Activated gamma-delta T cell (primary cell): ENCODE measurements around the gene RAMAC.
"Not testable (repeated sequence)": the region's sequence is repeated elsewhere in the genome, so short reads cannot be mapped to it uniquely, and the experiment has no call there.

Experiments used
- DNase-seq: peaks from one replicate; lab custom pipeline; 2025; lab: John Stamatoyannopoulos, UW

Gene RAMAC

DNA sequence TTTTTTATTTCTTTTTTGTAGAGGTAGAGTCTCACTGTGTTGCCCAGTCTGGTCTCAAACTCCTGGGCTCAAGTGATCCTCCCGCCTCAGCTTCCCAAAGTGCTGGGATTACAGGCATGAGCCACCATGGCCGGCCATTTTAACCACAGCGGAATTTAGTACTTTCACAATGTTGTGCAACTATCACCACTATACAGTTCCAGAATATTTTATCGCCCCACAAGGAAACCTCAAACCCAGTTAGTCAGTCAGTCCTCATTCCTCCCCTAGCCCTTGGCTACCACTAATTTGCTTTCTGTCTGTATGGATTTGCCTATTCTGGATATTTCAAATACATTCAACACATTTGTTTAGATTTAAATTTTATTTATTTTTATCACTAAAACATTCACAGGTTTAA, 17.9 kb upstream of the RAMAC start:
- DNase-seq, result no peak

- no peak for DNase-seq
These were observed 16.7 kb upstream of the RAMAC start for GRCh38 chr15:82969353-82969752.

GRCh38 chr15:82970078-82970686, 15.8 kb upstream of the RAMAC start:
- DNase-seq, result no peak

- DNase-seq, result no peak
These were observed 15.3 kb upstream of the RAMAC start for GRCh38 chr15:82970696-82971095.

- DNase-seq, result no peak
These were observed 14.6 kb upstream of the RAMAC start for GRCh38 chr15:82971218-82971984.

DNA sequence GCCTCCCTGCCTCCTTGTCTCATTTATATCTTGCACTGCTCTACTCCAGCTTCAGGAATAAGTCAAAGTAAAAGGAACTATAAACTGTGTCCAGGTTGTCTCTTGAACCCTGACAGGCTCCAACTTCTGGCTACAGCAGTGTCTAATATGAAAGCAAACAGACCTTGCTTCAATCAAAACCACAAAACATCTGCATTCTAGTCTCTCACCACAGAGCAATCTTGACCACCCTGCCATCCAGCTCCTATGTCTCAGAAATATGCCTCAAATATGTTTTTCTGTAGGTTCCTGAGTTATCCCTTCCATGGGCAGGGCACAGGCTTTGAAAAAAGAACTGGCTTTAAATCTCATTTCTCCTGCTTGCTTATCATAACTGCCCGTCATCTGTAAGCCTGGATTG, 13.0 kb upstream of the RAMAC start:
- no peak for DNase-seq

DNA sequence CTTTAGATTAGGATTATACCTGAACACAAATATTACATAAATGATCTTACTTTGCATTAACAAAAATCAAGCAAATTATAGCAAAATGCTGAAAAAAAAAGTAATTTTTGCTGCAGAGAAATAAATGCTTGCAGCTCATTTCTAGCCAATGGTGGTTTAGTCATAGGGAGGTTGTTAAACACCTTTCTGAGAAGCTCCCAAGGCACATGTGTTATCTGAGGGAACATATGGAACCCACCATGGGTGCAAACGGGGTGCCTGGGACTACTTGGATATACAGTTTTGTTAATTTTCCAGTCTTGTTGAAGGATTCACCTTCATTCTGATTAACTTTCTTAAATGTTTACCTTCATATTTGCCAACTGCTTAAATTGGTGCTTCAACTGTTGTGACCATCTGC, 8.9 kb upstream of the RAMAC start:
- no peak for DNase-seq

- DNase-seq, result no peak
These were observed 7.6 kb upstream of the RAMAC start for GRCh38 chr15:82978438-82978837.

DNA sequence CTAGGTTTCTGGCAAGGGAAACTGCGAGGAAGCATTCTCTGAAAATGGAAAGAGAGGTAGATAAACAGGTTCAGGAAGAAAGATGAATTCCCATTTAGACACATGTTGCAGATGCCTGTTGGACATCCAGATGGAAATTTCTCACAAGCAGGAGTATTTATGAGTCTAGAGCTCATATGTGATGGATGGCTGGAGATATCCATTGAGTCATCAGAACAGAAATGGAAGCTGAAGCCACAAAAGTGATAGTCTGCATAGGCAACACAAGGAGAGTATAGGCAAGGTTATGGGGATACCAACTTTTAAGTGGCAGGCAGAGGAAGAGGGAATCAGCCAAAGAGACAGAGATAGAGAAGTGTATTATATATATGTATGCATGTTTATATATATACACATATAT, 6.3 kb upstream of the RAMAC start:
- DNase-seq, result no peak

DNA sequence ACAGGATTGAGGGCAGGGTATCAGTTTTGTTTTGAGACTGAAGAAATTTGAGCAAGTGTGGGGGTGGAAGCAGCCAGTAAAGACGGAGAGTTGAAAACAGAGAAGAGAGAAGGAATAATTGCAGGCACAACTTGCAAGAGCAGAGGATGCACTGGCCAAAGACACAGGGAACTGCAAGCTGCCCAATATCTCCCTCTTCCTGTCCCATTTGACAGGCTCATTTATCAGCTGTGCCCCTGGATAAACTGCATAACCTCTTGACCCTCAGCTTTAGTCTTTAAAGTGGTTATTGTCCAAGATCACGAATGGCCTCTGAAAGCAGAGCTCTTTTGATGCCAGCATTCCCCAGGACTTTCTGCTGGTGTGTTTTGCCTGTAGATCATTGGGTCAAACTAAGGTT, 5.0 kb upstream of the RAMAC start:
- no peak for DNase-seq

GRCh38 chr15:82986442-82986780, 401 bp downstream of the RAMAC start:
- DNase-seq, result no peak

- no peak for DNase-seq
These were observed 6.5 kb downstream of the RAMAC start for GRCh38 chr15:82992436-82992998.

DNA sequence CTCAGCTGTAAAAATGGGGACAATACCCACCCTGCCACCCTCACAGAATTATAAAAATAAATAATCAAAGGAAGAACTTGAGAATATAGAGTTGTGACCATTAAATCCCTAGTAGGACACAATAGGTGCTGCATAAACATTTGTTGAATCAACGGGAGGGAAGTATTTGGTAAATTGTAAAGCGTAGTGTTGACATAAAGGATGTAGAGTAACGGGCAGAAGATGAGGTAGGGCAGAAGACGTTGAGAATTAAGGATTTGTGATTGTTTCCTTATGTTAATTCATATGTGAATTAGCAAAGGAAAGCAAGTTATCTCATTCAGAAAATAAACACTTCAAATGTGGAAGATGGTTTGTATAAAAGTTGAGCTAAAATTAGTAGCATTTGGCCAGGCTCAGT, 7.1 kb downstream of the RAMAC start:
- no peak for DNase-seq

- no peak for DNase-seq
These were observed 9.1 kb downstream of the RAMAC start for GRCh38 chr15:82995076-82995475.

DNA sequence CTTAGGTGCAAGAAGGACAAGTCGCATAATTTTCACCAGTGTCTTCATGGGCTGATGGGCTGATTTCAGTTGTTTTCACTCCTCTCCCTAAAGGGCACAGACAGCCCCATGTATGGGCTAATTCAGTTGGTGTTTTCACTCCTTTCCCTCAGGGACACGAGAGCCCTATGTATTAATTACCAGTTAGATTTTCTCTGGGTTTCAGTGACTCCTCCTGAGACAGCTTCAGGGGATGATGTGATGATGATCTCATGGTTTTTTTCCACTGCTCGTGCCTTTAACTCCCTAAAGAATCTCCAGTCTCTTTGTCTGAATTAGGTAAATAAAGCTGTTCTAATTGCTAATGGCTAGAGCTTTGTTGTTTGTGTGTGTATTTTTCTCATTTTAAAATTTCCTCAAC, 9.9 kb downstream of the RAMAC start:
- no peak for DNase-seq

DNA sequence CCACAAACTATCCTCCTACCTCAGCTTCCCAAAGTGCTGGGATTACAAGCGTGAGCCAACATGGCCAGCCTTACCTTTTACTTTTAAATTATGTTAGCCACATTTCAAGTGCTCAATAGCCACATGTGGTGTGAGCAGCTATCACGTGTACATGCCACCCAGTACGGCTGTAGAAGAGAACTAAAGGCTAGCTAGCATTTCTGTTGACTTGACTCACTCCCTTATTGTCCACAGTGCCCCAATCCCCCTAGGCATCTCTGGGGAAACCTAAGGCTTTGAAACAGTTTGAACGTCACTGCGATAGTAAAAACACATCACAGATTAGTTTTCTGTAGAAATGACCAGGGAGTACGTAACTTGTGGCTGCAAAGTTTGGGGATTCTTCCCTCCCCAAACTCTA, 13.4 kb downstream of the RAMAC start:
- DNase-seq, result no peak

- DNase-seq, result no peak
These were observed 14.1 kb downstream of the RAMAC start for GRCh38 chr15:82999905-83000671.

DNA sequence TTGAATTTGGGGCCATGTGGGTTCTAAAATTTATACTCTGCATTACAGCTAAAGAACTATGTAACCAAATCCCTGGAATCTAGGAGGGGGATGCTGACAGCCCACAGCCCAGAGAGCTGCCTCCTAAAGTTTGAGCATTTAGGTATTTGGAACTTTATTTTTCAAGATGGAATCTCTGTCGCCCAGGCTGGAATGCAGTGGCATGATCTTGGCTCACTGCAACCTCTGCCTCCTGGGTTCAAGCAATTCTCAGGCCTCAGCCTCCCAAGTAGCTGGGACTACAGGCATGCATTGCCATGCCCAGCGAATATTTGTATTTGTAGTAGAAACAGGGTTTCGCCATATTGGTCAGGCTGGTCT, 14.6 kb downstream of the RAMAC start:
- not testable (repeated sequence) for DNase-seq

DNA sequence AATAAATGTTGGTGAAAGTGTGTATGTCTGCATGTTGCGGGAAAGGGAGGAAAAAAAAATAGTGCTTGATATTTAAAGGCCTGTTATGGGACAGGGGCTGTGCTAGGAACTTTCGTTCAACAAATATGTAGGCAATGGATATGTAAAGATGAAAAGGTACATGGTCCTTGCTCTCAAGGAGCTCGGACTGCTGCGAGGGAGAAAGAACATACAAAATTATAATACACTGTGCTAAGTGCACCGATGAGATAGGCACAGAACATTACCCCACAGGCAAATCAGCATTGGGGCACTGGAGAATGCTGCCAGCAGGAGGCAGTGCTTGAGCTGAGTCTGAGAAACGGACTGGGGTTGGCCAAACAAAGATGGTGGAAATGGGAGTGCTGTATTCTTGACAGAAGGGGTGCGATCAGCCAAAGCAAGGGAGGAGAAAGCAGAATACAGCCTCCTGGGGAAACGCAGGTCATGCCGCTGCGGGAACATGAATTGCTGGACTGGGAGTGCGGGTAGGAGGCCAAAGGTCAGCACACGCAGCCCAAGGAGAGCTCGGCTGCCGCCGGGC, 24.8 kb downstream of the RAMAC start:
- DNase-seq, result no peak

DNA sequence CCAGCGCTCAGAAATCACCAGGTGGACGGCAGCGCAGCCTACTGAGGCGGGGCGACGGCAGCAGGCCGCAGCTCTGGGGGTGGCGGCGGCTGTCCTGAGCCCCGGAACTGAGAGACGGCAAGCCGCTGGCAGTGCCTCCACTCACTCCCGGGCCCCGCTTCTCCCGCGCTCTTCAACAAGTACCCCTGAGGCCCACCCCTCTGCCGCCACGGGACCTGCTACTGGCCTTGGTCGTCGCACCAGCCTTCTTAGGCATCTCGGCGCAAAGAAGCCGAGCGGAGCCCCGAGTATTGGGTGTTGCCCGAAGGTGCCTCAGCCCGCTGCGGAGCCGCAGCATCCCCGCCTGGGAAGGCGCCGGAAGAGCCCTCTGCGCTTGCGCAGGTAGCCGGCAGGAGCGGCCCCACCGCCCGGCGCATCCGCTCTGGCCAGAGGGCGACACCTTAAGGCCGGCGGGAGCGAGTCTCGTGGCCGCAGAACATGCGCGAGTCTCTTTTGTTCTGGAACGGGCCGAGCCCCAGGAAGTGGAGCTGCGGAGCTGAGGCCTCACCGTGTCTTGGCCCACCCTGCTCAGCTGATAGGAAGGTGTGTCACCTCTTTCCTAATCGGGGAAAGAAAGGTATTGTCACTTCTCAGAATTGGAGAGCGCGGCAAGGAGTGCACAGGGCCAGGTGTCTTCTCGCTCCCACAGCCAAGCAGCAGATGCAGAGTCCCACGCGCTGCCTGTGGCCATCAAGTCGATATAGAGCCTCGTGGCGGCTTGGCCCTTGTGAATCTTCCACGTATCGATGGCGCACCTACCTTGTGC, 25.5 kb downstream of the RAMAC start, which contains the start of gene C15orf40:
C15orf40 (minus strand) TSS at position 369 of the 805 bp plus-strand sequence; CDS start at position 337, 32 bp downstream.
- DNase-seq, result peak; percentile 82

DNA sequence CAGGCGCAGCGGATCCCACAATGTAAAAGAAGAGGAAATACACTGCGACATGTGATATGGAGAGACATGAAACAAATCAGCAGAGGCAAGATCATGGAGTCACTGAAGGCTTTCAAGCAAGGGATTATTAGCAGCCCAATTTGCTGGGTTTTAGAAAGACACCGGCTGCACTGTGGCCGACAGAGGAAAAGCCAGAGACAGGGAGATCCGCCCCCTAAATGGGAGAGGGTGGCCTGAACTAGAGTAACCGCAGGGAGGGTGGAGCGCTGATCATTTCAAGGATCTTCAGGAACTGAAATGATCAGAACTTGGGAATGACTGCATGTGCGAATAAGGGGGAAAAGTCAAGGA, 26.0 kb downstream of the RAMAC start:
- no peak for DNase-seq

DNA sequence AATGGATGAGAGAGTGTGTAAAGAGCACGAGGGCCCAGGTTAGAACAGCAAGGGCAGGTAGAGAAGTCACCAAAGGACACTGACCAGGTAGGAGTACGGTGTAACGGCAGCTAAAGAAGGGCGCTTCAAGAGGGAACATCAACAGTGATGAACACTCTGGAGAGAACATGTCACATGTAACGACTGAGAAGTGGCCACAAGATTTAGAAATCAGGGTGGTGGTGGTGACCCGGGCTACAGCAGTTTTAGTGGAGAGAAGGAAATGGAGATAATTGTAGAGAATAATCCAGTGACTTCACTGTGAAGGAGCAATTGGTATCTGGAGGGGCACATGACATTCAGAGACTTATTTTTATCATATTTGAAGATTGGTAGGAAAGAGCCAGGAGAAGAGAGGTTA, 26.6 kb downstream of the RAMAC start:
- no peak for DNase-seq
